ENCODE results near the gene FOXJ3.

Gene FOXJ3

DNA sequence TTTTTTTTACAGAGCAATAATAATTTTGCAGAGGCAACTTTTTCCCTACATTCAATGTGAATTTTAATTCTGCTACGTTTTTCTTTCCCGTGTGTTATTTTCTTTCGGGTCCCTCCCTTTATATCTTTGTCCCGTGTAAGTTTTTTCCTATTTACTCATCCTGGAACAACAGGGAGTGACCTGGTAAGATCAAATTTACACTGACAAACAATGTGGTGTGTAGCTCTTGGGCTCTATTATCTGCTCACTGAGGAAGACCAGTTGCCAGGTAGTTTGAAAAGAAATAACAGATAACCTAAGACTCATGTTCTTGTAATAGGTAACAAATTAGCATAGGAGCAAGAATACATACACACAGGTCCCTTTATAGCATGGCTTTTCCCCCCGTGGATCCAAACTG is 136.8 kb downstream of the FOXJ3 start:
- DNase-seq (ENCODE audit: insufficient read length, low spot score), result no peak
- no peak for FAIRE-seq

GRCh38 chr1:42195841-42196240 is 139.2 kb downstream of the FOXJ3 start:
- FAIRE-seq (no peak), DNase-seq (ENCODE audit: insufficient read length, low spot score) (no peak)

- no peak for FAIRE-seq
- no peak for DNase-seq (ENCODE audit: insufficient read length, low spot score)
Measured at GRCh38 chr1:42192106-42192505, 142.9 kb downstream of the FOXJ3 start.

DNA sequence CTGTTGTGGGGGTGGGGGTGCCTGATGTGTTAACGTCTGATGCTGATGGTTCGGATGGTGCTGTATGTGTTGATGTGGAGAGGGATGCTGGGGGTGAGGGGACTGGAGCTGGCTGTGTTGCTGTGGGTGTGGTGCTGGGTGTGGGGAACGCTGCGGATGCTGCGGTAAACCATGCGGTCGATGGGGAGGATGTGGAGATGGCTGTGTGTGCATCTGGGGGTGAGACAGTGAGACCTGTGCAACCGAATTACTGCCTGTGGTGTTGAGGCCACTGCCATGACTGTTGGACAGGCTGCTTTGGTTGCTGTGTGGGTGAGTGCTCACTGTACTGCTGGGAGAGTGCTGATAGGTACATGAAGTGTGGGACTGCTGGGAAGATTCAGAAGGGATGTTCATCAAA is 143.7 kb downstream of the FOXJ3 start:
- no peak for DNase-seq (ENCODE audit: insufficient read length, low spot score)
- FAIRE-seq, result no peak

DNA sequence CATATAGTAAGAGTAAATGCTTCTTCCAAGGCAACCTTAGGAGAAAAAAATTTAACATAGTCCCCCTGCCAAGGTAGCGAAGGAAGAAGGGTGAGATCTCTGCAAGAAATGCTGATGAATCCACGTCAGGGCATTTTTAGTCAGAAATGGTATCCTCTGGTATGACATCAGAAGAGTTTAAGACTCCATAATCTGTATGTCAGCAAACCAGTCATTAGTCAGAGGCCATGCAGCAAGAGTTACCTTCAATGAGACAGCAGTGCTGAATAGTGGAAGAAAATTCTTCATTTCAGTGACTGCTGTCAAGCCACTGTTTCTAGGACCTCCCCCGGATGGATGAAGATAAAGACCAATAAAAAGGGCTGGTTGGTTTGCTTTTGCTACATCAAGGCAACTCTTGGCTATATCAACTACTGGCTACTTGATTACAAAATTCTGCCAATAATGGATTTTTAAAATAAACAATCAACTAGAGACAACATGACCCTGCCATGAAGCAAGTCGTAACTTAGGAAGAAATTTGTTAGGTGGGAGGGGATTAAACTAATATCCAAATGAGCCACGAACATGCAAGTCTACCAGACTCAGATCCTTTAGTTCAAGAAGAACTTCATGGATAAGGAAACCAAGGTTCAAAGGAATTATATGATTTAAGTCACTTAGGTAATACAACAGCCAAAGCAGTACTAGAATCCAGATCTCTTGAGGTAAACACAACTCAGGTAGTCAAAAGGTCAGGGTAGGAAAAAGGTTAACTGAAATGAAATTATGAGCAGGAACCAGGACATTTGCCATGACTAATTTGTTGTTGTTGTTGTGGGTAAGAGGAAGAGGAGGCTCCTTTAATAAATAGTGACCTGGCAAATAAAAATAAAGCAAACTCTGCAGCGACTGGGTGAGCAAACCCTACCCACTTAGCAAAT is 144.8 kb downstream of the FOXJ3 start:
- DNase-seq (ENCODE audit: insufficient read length, low spot score) (no peak), FAIRE-seq (no peak)

DNA sequence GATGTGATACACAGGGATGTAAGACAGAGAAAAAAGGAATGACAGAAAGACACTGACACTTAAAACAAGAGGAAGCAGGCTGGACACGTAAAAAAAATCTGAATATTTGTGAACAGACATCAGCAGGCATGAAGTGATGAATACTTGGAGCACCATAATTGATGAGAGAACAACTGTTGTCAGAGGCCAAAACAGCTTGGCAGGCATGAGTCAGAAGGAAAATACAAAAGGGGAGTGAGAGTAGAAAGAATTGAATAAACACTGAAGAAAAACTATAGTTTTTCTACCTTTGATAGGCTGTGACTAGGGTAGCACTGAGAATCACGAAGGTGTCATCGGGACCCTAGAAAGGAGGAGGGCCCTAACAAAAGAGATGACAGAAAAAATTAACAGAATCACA is 148.9 kb downstream of the FOXJ3 start:
- DNase-seq (ENCODE audit: insufficient read length, low spot score), result no peak
- FAIRE-seq, result no peak

DNA sequence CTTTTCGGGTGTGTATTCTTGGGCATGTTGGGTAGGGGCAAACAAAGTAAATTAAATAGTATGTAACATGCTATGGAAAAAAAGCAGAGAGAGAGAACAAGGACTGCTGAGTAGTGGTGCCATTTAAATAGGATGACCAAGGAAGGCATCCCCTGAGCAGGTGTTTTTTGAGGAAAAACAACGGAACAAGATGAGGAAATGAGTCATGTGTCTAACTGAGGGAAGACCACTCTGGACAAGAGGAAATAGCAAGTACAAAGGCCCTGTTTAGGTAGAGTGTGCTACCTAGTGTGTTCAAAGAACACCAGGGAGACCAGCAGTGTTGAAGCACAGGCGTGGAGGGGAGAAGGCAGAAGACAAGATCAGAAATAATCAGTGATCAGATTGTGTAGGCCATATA is 150.4 kb downstream of the FOXJ3 start:
- DNase-seq (ENCODE audit: insufficient read length, low spot score) (no peak), FAIRE-seq (no peak)

DNA sequence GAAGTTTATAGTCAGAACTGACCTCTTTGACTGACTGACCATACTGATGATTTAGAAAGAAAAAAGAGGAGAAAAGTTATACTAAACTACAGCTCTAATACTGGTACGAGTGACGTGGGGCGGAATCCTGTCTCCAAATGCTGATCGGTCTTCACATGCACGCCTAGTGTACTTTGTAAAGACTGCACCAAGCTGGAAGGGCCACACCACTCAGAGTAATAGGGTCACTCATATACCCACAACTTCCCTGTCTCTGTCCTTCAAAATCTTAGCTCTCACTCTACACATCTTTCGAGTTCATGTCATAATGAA is 151.1 kb downstream of the FOXJ3 start:
- no peak for DNase-seq (ENCODE audit: insufficient read length, low spot score)
- FAIRE-seq, result no peak

GRCh38 chr1:42183210-42183956 is 151.7 kb downstream of the FOXJ3 start:
- no peak for DNase-seq (ENCODE audit: insufficient read length, low spot score)
- FAIRE-seq, result no peak

DNA sequence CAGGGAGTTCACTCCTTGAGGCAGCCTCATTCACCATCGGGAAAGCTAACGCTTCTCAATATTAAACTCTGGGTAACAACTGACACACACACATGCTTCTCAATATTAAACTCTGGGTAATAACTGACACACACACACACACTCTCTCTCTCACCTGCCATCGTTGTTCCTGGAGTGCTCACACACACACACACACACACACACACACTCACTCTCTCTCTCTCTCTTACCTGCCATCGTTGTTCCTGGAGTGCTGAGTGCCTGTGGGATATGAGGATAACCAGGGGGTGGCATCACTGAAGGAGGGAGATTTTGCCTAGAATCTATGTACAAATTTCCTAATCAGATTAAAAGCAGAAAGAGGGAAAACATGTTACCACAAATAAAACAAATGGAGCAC is 153.3 kb downstream of the FOXJ3 start:
- FAIRE-seq, result no peak
- DNase-seq (ENCODE audit: insufficient read length, low spot score), result no peak

DNA sequence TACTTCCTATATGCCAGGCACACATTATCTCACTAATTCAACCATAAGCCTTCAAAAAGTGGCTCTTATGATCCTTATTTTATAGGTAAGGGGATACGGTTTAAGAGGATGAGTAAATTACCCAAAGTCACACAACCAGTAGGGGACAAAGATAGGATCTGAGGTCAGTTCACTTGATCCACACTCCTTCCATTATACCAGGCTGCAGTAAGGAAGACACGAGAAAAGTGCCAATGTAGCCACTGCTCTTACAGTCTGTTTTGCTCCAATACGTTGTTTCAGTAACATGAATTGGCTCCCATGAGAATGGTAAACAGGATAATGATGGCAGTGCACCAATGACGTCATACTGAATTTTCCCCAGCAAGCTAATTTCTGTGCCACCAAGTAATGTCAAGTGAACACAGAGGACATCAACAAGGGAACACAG is 155.1 kb downstream of the FOXJ3 start:
- FAIRE-seq, result no peak

DNA sequence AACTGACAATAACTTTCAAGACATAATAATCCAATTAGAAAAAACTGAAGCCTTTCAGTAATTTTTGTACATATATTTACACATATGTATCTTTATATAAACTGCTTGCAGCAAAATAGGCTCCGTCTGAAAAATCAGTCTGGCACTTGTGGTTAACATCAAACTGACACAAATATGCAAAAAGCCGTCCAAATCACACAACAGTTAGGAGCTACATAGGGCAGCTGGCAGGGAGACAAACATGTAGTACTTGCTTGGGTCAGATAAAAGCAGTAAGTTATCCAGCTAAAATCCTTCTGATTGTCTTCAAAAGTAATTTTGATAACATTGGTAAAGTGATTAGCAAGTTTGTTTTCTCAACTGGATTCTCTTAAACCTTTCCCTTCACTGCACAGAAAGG is 155.8 kb downstream of the FOXJ3 start:
- no peak for DNase-seq (ENCODE audit: insufficient read length, low spot score)

More for the DNA sequence above, 155.1 kb downstream of the FOXJ3 start:
- no peak for DNase-seq (ENCODE audit: insufficient read length, low spot score)

DNA sequence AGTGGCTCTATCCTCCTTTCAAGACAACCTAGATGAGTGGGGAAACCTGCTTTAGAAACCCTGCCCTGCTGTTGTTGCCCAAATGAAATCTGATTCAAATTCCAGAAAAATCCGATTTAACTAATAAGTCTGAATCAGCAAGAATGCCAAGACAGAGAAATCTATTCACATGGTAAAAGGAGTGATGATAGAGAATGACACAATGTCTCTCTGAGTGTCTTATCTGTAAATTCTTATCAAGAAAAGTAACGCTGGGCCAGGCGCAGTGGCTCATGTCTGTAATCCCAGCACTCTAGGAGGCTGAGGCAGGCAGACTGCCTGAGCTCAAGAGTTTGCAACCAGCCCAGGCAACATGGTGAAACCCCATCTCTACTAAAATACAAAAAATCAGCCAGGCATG is 156.8 kb downstream of the FOXJ3 start:
- DNase-seq (ENCODE audit: insufficient read length, low spot score) (no peak), FAIRE-seq (no peak)

More for the DNA sequence above, 155.8 kb downstream of the FOXJ3 start:
- FAIRE-seq, result no peak

DNA sequence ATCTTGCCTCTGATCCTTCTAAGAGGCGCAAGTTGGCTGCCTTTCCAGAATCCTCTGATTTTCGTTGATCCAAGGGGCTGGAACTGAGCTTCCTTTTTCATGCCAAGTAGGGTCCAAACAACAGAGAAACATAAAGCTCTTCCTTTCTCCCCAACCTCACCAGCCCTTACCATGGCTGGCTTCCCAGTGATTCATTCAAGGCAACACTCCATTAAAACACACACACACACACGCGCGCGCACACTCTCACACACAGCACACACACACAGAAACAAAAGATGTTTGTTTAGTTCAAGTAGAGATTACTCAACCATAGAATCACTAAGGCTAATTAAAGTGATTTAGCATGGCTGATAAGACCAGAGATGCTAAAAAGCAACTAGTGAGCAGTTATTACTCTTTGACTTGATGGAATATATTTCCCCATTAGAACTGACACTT is 157.5 kb downstream of the FOXJ3 start:
- FAIRE-seq, result no peak

DNA sequence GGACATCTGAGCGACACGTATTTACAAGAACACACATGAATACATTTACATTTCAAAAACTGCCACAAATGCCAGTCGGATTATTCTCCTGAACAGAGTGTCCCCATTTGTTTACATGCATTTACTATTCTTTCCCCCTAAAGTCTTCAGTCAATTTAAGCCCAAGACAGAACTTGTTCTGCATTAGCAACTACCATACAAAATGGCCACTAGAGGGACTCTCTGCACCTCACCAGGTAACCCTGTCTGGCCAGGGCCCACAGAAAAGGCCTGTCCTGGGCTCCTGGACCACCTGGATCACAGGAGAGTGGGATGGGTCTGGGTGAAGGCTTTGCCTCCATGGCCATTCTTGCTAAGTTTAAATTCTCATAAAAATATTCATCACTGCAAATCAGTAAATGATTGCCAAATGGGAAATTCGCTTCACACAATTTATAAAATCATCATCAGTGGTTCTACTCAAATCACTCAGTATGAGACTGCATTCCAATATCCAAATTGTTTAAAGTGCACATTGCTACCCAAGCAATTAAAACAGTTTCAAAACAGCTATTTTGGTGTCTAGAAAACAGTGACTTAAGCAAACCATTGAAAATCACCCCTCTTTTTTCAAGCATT is 158.0 kb downstream of the FOXJ3 start:
- FAIRE-seq, result no peak
- DNase-seq (ENCODE audit: insufficient read length, low spot score), result peak; percentile 44

More for the DNA sequence above, 157.5 kb downstream of the FOXJ3 start:
- DNase-seq (ENCODE audit: insufficient read length, low spot score), result no peak

- no peak for DNase-seq (ENCODE audit: insufficient read length, low spot score)
- no peak for FAIRE-seq
Measured at GRCh38 chr1:42175314-42176054, 159.6 kb downstream of the FOXJ3 start.

DNA sequence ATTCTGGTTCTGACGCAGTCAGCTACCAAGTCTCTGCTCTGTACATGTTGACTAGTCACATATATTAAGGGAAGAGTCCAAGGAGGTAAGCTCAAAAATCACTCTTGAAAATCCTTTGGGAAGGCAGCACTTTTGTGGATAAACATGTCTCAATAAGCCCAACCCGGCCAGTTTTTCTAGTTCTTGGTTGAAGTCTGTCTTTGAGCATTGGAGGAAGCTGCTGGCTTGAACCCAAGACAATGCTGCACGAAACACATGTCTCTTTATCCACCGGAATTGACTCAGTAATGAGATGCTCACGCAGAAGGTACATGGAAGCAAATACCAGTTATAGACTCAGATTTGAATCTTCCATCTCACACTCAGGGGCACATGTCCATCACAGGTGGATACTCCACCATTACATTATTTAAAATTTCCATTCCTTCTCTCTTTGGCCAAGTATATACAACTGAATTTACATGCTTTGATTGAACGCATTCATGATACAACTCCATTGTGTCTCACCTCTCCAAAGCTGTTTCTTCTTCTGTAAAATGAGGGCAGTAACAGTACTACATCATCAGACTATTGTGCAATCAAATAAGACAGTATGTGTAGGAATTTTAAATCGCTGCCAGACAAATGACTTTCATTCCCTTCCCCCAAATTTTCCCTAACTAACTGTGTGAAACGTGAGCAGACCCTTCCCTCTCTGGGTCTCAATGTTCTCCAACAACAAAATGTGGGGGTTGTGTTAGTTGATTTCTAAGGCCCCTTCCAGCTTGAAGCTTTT is 160.9 kb downstream of the FOXJ3 start:
- FAIRE-seq (no peak), DNase-seq (ENCODE audit: insufficient read length, low spot score) (no peak)

- DNase-seq (ENCODE audit: insufficient read length, low spot score) (peak; percentile 69), FAIRE-seq (peak; percentile 81)
Measured at GRCh38 chr1:42173155-42173933, 161.7 kb downstream of the FOXJ3 start.
